CD4-positive, alpha-beta T cell treated with Interleukin-6 for 4 hours (primary cell): ENCODE results near the gene PPP2R5C.

Experiments
- DNase-seq: peaks from one replicate; pipeline ENCODE4 v3.0.0-alpha.2; 2020; ENCODE audit warnings: mixed read lengths

The PPP2R5C gene

DNA sequence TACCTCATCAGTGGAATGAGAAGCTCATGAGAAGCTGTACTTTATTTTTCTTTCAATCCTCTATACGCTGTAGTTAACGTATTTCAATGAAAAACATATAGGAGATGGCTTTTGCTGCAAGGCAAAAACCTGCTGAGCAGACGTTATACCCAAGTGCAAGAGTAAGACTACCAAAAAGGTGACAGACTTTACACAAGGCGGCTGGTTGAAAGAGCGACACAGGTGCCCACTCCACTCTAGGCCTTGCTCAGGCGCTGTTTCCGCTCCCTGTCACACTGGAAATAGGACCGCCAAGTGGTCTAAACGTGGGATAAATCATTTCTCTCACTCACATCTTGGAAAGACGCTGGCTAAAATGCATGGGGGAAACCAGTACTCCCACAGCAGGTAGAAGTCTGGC lies 54.5 kb downstream of the PPP2R5C start:
- peak; percentile 36 for DNase-seq

DNA sequence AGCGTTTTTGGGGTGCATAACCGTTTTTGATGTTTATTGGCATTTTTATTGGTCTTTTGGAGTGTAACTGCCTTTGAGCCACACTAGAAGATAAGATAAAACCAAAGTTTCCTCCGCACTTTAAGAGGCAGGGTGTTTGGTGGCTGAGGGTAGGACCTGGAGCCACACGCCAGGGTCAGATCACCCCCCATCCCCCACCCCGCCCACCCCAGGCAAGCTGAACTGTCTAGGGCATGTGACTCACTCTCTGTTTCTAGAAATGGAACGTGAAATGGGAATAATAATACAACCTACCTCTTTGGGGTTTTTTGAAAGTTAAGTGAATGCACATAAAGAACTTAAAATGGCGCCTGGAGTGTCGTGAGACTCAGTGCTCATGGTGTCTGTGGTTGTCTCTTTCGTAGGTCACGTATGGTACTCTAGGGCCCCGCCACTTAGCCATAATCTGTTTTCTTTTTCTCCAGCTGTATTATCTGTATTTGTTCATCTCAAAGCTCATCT lies 56.0 kb downstream of the PPP2R5C start:
- DNase-seq, result peak; percentile 90

DNA sequence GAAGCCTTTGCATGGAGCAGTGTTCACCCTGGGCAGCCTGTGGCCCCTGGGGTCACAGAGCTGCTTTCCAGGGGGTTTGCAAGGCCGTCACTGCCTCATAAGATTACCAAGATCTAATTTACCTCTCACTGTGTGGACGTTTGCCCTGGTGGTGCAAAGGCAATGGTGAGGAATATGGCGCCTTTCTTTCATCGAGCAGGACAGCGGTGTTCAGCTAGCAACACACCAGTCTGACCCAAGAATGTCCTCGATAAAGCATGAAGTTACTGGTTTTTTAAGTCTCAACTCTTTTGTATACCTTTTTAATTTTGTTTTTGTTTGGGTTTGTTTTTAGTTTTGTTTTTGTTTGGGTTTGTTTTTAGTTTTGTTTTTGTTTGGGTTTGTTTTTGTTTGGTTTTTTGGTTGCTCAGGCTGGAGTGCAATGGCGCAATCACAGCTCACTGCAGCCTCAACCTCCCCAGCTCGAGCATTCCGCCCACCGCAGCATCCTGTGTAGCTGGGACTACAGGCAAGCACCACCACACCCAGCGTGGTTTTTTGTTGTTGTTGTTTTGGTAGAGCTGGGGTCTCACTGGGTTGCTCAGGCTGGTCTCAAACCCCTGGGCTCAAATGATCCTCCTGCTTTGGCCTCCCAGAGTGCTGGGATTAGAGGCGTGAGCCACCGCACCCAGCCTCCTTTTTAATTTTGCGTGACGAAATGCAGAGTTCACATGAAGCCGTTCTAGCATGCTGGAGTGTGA lies 57.9 kb downstream of the PPP2R5C start:
- DNase-seq, result peak; percentile 82

DNA sequence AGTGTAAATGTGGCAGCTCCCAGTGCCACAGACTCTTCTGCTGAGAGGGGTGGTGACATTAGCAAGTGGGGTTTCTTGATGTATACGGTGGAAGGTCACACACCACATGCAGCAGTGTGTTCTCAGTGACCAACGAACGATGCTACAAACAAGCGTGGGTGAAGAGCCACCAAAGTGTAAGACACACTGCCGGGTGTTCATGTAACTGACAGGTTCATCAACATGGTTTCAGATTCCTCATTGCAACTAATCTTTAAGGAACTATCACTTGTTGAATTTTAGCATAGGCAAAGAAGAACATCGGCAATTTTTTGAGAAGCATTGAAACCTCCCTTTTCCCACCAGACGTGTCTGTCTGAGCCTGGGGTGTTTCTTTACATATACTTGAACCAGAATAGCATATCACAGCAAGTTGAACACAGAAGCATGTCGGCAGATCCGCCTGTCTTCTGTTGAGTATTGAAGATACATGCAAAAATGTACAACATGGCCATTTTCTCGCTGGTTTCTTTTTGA lies 58.8 kb downstream of the PPP2R5C start:
- DNase-seq, result peak; percentile 45

DNA sequence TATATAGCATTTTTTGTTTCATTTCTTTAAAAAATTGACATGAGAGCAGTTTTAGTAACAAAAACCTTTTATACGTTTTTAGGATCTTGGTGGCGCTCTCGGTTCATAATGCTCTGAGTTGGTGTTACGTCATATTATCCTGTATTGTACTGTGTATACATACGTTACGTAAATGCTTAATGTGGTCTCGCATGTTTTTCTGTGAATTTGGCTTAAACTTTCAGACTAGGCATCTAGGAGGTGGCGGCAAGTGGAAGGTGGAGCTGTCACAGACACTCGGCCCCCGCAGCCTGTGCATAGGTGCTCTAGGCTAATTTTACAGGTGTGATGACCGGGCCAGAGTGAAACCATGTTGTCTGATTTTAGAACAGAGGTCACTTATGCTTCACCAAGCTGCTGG lies 60.0 kb downstream of the PPP2R5C start:
- peak; percentile 65 for DNase-seq

DNA sequence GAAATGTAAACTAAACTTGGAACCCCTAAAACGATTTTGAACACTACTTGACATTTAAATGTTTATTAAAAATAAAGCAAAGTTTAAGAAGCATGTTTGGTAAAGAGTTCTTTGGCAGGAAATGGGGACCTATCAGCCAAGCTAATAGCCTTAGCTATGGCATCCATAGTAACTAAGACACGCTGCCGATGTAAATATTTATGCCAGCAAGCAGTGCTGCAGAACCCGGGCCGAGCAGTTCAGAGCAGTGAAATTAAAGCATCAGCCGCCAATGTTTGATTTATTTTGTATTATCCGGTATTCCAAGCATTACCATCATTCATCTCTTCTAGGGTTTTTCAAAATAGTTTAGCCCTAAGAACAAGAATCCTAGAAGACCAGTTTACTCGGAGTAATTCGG lies 61.6 kb downstream of the PPP2R5C start:
- peak; percentile 36 for DNase-seq

DNA sequence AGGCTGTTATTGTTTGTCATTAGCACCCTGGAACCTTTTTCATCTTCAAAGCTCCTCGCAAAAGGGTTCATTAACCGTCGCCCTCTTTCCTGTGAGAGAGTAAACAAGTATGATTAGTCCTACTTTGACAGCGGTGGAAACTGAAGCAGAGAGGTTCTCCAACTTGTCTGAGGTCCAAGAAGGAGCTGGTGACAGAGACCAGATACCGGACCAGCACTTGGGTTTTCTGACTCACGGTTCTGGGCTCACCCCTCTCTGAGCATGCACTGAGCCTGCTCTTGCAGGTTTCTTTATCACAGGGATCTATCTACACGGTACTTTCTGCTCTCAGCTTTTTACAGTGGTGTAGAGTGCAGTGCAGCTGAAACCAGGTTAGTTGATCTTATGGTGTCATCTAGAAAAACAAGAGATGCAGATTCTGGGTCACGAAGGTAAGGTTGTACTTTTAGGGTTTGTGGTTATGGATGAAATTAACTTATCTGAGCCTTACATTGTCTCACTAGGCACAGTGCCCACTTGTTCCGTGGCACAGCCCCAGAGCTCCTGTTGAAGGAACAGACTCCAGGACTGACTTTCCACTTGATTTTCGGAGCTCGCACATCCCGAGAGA lies 62.1 kb downstream of the PPP2R5C start:
- peak; percentile 73 for DNase-seq

DNA sequence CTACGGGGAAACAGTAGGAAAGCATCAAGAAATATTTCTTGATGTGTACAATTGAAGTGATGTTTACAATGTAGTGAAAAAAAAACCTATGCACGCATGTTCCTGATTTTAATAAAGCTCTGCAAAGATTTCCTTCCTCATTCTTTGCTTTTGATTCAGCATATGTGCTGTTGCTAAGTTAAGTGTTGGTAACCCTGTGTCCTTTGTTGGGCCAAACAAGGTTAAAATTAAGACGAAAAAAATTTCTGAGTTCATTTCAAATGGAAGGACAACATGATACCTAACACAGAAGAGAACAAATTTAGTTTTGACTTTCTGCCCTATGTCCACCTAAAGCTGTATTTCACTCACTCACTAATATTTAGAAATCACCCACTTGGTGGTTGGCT lies 62.8 kb downstream of the PPP2R5C start:
- DNase-seq, result no peak

DNA sequence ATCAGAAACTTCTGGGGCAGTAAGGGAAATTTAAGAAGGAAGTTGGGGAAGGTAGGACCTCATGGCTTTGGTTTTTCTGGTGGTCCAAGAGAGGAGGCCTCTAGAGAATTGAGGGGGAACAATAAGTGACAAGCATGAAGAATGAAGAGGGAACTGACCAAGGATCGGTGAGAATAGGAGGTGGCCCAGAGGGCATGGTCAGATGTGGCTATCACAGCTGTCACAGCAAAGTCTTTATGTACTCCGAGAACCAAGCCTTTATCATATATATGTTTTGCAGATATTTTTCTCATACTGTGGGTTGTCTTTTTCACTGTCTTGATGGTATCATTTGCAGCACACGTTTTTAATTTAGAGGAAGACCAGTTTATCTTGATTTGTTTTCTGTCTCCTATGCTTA lies 64.3 kb downstream of the PPP2R5C start:
- no peak for DNase-seq

DNA sequence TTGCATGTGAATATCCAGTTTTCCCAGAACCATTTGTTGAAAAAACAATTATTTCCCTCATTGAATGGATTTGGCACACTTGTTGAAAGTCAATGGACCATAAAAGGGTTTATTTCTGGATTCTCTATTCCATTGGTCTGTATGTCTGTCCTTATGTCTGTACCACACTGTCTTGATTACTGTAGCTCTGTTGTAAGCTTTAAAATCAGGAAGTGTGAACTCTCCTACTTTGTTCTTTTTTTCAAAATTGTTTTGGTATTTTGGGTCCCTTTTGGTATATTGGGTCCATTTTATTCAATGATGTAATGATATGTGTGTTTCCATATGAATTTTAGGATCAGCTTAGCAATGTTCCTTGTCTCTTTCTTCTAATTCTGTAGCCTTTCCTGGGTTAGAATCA lies 64.8 kb downstream of the PPP2R5C start:
- DNase-seq, result no peak

DNA sequence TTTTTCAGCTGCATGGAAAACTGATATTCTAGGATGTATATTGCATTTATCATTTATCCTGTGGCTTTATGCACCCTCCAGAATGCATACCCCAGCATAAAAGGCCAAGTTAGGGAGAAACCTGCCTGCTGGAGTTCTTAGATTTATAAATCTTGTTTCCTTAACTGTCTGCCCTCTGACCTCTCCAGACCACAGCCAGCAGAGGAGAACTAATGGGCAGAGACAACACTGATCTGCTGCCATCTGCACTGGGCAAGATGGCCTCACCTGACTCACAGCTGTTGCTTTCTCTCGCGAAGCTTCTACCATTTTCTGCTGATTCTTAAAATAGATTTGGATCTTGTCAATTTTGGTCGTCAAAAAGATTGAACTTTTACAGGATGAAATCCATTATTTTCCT lies 65.8 kb downstream of the PPP2R5C start:
- DNase-seq, result no peak

DNA sequence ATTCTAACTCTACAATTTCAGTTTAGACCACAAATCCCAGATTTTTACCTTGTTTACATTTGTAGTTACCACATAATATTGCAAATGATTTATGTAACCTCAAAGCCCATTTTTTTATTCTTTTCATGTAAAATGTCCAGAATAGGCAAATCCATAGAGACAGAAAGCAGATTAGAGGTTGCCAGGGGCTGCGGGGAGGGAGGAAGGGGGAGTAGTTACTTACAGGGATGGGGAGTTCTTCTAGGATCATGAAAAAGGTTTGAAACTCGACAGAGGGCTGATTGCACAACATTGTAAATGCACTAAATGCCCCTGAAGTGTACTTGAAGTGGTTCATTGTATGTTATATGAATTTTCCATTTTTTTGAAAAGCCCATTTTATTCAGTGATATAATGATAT lies 66.5 kb downstream of the PPP2R5C start:
- no peak for DNase-seq

DNA sequence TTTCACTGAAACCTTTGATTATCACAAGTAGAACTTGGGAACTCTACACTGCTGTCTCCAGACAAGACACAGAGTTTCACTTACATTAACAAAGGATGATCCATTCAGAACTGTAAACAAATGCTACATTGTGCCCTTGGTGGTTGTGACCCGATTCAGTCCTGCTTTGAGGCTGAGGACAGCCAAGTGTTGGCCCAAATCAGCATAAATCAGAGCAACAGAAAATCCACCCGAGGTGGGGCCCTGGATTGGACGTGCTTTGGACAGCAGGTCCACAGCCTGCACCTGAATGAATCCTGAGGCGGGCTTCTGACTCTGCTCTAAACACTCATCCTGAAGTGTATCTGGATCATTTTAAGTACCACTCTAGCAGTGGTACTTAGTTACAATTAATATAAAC lies 68.8 kb downstream of the PPP2R5C start:
- no peak for DNase-seq

DNA sequence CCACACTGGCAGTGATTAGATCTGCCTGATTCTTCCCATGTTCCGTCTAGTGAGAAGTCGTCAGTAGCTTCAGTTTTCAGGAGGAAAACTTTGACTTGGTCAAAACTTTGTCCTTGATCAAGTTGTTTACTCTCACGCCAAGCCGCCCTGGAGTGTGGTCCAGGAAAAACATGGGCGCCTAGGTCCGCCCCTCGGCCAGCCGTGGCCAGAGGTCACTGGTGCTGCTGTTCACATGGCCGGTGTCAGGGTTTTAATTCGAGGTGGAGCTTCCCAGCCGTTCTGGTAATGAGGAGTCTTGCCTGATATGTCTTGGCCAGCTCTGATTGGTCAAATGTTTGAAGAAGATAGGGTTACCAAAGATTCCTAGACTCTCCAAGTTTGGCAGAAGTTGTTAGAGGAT lies 71.5 kb downstream of the PPP2R5C start:
- no peak for DNase-seq

DNA sequence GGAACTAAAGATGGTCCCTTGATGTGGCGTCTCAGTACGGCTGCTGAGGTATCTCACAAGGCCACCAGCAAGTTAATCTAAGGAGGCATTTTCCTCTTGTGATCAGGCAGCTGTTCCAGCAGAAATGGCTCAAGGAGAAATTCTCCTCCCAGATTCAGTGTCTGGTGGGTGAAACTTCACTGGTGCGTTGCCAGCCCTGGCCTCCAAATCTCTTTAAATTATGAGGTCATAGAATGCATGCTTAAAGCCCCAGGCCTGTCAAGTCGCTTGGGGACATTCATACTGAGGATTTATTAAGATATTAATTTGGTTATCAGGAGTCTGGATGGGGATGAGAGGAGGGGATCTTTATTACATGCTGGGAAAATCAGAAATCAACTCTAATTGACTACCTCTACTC lies 72.9 kb downstream of the PPP2R5C start:
- DNase-seq, result no peak

DNA sequence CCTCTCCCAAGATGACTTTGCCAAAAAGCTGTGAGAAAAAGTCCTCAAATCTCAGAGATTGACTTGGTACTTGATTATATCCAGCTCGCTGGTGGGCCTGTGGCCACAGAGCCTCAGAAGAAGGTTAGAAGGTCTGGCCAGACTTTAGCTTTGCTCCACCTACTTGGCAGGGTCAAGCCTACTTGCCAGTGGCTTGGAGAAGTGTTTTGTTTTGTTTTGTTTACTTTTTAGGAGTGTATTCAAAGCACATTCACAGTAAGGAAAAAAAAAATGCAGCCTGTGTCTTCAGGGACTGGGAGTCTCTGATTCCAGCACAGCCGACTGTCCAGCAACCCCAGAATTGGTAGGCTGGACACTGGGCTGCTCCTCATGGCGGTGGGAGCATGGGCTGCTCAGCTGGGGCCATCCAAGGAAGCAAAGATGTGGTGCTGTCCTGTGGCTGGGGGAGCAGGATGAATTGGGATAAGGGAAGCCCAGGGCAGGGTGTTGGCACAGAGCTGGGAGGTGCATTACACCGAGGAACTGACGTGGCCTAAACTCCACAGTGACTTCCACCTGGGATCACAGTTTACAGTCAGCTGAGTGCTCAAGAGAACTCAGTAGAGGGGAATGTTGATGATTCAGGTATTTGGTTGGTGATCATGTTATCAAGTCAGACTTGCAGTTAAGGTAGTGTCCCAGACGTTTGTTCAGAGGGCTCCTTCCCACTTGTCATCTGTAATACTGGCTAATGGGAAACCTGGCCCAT lies 73.5 kb downstream of the PPP2R5C start:
- no peak for DNase-seq

DNA sequence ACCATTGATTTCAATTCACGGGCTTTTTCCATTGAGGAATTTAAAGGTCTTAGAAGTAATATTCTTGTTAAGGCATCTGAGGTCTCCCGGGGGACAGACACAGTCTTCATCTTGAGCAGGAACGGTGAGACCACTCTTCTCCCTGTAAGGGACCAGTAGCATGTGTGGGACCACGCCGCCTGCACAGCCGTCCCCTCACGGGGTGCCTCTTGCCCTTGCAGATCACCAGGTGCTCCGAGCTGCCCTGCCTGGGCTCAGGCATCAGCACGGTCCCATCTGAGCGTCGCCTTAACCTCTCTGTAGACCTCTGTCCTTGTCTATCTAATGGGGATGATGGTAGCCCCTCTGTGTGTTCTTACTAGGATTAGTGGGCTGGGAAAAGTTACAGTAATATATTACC lies 74.1 kb downstream of the PPP2R5C start:
- DNase-seq, result no peak

DNA sequence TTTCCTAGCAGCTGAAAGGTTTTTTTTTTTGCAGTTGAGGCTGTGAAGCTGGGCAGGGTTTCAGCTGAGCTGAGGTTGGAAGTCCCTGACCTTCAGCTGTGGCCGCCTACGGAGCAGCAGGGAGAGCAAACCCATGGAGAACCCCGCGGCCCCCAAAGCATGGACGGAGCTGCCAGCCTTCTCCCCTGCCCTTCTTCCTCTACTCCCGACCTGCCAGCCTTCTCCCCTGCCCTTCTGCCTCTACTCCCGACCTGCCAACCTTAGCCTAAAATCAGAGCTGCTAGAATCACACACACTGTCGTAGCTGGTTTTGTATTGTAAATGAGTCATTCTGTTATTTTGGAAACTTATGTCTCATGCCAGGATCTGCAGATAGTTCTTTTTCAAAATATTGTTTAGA lies 74.6 kb downstream of the PPP2R5C start:
- no peak for DNase-seq

DNA sequence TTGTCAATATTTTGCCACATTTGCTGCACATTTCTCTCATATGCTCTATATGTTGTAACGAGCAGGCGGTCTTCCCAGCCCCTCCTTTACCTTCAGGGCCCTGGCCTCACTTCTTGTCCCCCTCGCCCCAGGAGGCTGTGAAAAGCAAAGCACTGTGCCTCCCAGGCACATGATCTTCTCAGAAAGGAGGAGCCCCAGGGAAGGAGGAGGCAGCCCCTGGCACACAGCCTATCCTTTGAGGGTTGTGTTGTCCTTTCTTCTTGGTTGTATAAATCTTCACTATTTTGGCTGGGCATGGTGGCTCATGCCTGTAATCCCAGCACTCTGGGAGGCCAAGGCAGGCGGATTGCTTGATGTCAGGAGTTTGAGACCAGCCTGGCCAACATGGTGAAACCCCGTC lies 77.0 kb downstream of the PPP2R5C start:
- no peak for DNase-seq

DNA sequence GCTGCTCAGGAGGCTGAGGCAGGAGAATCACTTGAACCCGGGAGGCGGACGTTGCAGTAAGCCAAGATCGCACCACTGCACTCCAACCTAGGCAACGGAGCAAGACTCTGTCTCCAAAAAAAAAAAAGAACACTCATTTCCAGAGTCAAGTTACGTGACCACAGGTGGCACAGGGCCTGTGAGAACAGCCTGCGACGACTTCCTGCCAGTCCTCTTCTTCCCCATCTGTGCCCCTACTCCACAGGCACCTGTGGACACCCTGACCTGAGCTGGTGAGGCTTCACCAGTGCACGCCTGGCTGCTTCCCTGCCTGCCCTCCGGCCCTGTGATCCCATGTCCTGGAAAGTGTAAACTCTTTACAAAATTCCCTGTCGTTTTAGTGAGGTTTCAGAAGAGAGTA lies 77.7 kb downstream of the PPP2R5C start:
- peak; percentile 60 for DNase-seq

DNA sequence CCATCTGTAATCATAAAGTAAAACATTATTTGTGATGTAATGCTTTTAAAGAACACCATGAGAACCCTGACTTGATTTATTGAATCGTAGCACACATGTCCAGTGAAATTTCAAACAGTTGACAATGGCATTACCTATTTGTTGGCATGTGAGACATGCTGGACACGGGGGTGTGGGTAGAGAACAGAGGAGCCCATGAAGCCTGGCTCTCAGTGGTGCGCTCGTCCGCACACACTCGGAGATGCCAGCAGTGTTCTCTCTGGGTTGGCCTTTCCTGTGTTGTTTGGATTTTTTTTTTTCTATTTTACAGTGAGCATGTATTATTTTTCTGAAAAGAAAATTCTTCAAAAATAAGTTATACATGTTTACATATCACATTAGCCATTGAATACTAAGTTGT lies 78.2 kb downstream of the PPP2R5C start:
- DNase-seq, result no peak

DNA sequence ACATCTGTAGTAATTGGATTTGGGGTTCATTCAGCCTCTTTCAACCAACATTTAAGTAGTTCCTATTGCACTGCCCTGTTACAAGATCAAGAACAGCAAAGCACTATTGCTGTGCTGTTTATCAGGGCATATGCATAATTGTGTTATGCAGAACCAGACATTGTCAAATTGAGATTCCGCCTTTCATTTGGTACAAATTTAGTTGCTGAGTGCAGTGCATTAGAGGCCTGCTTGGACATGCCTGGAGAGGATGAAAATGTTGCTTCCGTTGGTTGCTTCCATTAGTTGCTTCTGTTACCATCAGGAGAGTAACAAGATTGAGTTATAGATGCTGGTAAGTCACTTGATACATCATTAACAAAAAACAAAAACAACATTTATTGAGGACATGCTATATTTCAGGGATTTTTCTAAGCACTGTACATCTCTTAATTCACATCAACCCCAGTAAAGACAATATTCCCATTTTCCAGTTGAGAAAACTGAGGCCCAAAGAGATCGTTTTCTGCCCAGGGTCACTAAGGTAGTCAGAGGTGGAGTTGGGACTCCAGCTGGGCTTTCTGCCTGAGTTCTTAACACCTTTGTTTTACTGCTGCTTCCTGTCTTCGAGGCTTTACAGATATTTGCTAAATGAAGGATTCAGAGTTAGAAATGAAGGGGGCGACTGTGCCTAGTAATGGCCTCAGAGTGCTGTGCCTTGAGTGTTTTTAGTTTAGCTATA lies 79.3 kb downstream of the PPP2R5C start:
- DNase-seq, result no peak

DNA sequence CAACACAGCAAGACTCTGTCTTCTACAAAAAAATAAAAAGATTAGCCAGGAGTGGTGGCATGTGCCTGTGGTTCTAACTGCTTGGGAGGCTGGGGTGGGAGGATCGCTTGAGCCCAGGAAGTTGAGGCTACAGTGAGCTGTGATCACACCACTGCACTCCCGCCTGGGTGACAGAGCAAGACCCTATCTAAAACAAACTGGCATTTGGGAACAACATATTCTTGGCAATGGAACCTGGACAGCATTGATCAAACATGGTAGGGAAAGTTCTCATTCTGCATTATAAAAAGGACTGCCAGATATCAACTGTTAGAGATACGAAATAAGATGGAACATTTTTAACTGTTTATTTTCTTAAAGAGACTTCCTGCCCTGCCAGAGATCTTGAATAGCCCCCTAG lies 81.5 kb downstream of the PPP2R5C start:
- DNase-seq, result no peak
